GM12878 (cell line): ENCODE data around the gene EGFL8. TPM values are rescaled to one million over a fixed set of nuclear protein-coding genes. Genes with fewer than 3 reads are reported as not detected.
A peak's percentile ranks its signal among the peaks of the same experiment; 100 is the strongest.

Experiments used
- BMI1 ChIP-seq: fragments of 450-650 bp; IDR thresholded peaks from 2 replicates; pipeline ENCODE4 v1.6.1; 2016; ENCODE audit warnings: mild to moderate bottlenecking, moderate library complexity, borderline replicate concordance
- CBFB ChIP-seq: IDR thresholded peaks from 2 replicates; pipeline ENCODE4 v1.6.1; 2016; ENCODE audit warnings: antibody characterized with exemption, low read depth
- CBX3 ChIP-seq: fragments of 200-600 bp; sonication (generic); IDR thresholded peaks from 2 replicates; pipeline ENCODE4 v1.6.1; 2016; ENCODE audit warnings: low read depth, borderline replicate concordance
- EED ChIP-seq: sonication (generic); IDR thresholded peaks from 2 replicates; pipeline ENCODE4 v1.6.1; 2016; ENCODE audit warnings: antibody characterized with exemption, low read depth
- EP300 ChIP-seq, 2 experiments: fragments of 150-350 bp in 1 of 2; IDR thresholded peaks; 2 replicates each; pipeline ENCODE4 v1.6.1; 2011 to 2012; ENCODE audit warnings: low read depth in 2 of 2, low read length in 2 of 2, borderline replicate concordance in 1 of 2, improper control_type of control experiment in 1 of 2, inconsistent platforms in 1 of 2; ENCODE audit not compliant: control insufficient read depth in 1 of 2
- FOS ChIP-seq: IDR thresholded peaks from 3 replicates; pipeline ENCODE4 v1.6.1; 2011; ENCODE audit warnings: borderline replicate concordance; ENCODE audit not compliant: insufficient read length; ENCODE audit errors: extremely low read depth
- GABPA ChIP-seq: IDR thresholded peaks from 2 replicates; pipeline ENCODE4 v1.6.1; 2014; ENCODE audit warnings: antibody characterized with exemption, low read depth, mild to moderate bottlenecking, inconsistent platforms
- MTA3 ChIP-seq: IDR thresholded peaks from 2 replicates; pipeline ENCODE4 v1.6.1; 2012; ENCODE audit warnings: low read length, inconsistent platforms, borderline replicate concordance
- NFIC ChIP-seq: IDR thresholded peaks from 2 replicates; pipeline ENCODE4 v1.6.1; 2012; ENCODE audit warnings: low read depth, mild to moderate bottlenecking, inconsistent platforms, low read length, moderate library complexity
- NFYA ChIP-seq: IDR thresholded peaks from 2 replicates; pipeline ENCODE4 v1.6.1; 2011; ENCODE audit warnings: low read depth, mild to moderate bottlenecking, low read length, improper control_type of control experiment, borderline replicate concordance
- POLR2A ChIP-seq: IDR thresholded peaks from 2 replicates; pipeline ENCODE4 v1.6.1; 2011; ENCODE audit warnings: low read depth, mild to moderate bottlenecking, low read length
- RCOR1 ChIP-seq: conservative IDR thresholded peaks from 2 replicates; pipeline ENCODE4 v1.6.1; 2012; ENCODE audit warnings: low read depth, low read length, improper control_type of control experiment
- SPI1 ChIP-seq: IDR thresholded peaks from 2 replicates; pipeline ENCODE4 v1.6.1; 2011; ENCODE audit warnings: low read depth, mild to moderate bottlenecking, low read length, moderate library complexity, borderline replicate concordance; ENCODE audit not compliant: insufficient read depth
- TBL1XR1 ChIP-seq: IDR thresholded peaks from 2 replicates; pipeline ENCODE4 v1.6.1; 2012; ENCODE audit warnings: low read depth, low read length, improper control_type of control experiment
- ZBED1 ChIP-seq: IDR thresholded peaks from 2 replicates; pipeline ENCODE4 v1.6.1; 2016; ENCODE audit warnings: borderline replicate concordance
- ZSCAN29 ChIP-seq: fragments of 450-650 bp; IDR thresholded peaks from 2 replicates; pipeline ENCODE4 v1.6.1; 2017; ENCODE audit warnings: mild to moderate bottlenecking, moderate library complexity
- polyA plus RNA-seq, 11 experiments: library from polyadenylated mRNA; depleted of rRNA in 4 of 11; unstranded in 6 of 11; stranded (reverse) in 5 of 11; fragments of >200 nt; fragmentation: Nextera tagmentation in 4 of 11; fragmentation: Illumina TruSeq in 1 of 11; extraction: Ambion mirVana in 4 of 11; extraction: Trizol in 1 of 11; gene quantifications; 1 replicate in 1 of 11; 2 replicates in 10 of 11; pipeline versions ENCODE4 v1.2.1 to v1.2.3, GENCODE V29; 2011 to 2016; ENCODE audit warnings: inconsistent platforms in 2 of 11, missing spikeins in 2 of 11, low read depth in 1 of 11
- total RNA-seq, 4 experiments: library from RNA; depleted of rRNA in 3 of 4; stranded (reverse); fragments of >200 nt in 3 of 4; fragmentation: Illumina TruSeq in 1 of 4; extraction: Trizol in 1 of 4; gene quantifications; 2 replicates each; pipeline versions ENCODE4 v1.2.1 to v1.2.3, GENCODE V29; 2013 to 2021
- TF ChIP-seq, protein P1 (sequence below): fragments of 450-650 bp; IDR thresholded peaks from 2 replicates; pipeline ENCODE4 v1.6.1; 2017; ENCODE audit warnings: low read depth, mild to moderate bottlenecking, moderate library complexity
- TF ChIP-seq, protein P2 (sequence below): IDR thresholded peaks from 2 replicates; pipeline ENCODE4 v1.6.1; 2012; ENCODE audit warnings: low read depth, low read length, improper control_type of control experiment
- TF ChIP-seq, protein P3 (sequence below): fragments of 450-650 bp; IDR thresholded peaks from 2 replicates; pipeline ENCODE4 v1.6.1; 2014; ENCODE audit warnings: mild to moderate bottlenecking
- TF ChIP-seq, protein P4 (sequence below): fragments of 450-650 bp; IDR thresholded peaks from 2 replicates; pipeline ENCODE4 v1.6.1; 2018; ENCODE audit warnings: borderline replicate concordance, mild to moderate bottlenecking; ENCODE audit not compliant: partially characterized antibody
- TF ChIP-seq, protein P5 (sequence below): fragments of 450-650 bp; formaldehyde crosslinking; IDR thresholded peaks from 2 replicates; pipeline ENCODE4 v1.4.0; 2020; ENCODE audit warnings: mild to moderate bottlenecking, moderate library complexity

EGFL8 gene
- total and polyA plus RNA-seq, 10 of the 15 experiments (the other 5 are each of a cell fraction or from before 2014, with no cell fraction given): 0.07 to 3.5 (median 1.4) TPM

GRCh38 chr6:32190054-32190851 lies 25.9 kb downstream of the EGFL8 start, which contains the start of gene PBX2 (continued):
- TF ChIP-seq, protein P1, sequence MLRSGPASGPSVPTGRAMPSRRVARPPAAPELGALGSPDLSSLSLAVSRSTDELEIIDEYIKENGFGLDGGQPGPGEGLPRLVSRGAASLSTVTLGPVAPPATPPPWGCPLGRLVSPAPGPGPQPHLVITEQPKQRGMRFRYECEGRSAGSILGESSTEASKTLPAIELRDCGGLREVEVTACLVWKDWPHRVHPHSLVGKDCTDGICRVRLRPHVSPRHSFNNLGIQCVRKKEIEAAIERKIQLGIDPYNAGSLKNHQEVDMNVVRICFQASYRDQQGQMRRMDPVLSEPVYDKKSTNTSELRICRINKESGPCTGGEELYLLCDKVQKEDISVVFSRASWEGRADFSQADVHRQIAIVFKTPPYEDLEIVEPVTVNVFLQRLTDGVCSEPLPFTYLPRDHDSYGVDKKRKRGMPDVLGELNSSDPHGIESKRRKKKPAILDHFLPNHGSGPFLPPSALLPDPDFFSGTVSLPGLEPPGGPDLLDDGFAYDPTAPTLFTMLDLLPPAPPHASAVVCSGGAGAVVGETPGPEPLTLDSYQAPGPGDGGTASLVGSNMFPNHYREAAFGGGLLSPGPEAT: peak; percentile 88
- TF ChIP-seq MTA3 (no peak), EP300 (IDR thresholded peaks at IDR 0.05; ENCODE audit: borderline replicate concordance in 1 of 2, control insufficient read depth in 1 of 2, low read depth in 2 of 2, low read length in 2 of 2) (peak; percentile 22 to 27; a peak in 2 of 4 replicates), SPI1 (peak; percentile 93), BMI1 (peak; percentile 45; the same call in 1 of the 2 replicates), CBFB (0 out of 2 replicates have a peak, but pooled peaks have one; percentile 40), EED (peak; percentile 81), TBL1XR1 (no peak; the same call in 1 of the 2 replicates), CBX3 (no peak), RCOR1 (no peak), POLR2A (peak; percentile 70), ZBED1 (no peak; the same call in 1 of the 2 replicates), ZSCAN29 (no peak), NFYA (no peak), NFIC (no peak), GABPA (no peak), FOS (no peak)
- TF ChIP-seq, protein P2, sequence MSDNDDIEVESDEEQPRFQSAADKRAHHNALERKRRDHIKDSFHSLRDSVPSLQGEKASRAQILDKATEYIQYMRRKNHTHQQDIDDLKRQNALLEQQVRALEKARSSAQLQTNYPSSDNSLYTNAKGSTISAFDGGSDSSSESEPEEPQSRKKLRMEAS: 0 out of 2 replicates have a peak, but pooled peaks have one; percentile 12
- TF ChIP-seq, protein P3, sequence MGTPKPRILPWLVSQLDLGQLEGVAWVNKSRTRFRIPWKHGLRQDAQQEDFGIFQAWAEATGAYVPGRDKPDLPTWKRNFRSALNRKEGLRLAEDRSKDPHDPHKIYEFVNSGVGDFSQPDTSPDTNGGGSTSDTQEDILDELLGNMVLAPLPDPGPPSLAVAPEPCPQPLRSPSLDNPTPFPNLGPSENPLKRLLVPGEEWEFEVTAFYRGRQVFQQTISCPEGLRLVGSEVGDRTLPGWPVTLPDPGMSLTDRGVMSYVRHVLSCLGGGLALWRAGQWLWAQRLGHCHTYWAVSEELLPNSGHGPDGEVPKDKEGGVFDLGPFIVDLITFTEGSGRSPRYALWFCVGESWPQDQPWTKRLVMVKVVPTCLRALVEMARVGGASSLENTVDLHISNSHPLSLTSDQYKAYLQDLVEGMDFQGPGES: no peak
- TF ChIP-seq, protein P4, sequence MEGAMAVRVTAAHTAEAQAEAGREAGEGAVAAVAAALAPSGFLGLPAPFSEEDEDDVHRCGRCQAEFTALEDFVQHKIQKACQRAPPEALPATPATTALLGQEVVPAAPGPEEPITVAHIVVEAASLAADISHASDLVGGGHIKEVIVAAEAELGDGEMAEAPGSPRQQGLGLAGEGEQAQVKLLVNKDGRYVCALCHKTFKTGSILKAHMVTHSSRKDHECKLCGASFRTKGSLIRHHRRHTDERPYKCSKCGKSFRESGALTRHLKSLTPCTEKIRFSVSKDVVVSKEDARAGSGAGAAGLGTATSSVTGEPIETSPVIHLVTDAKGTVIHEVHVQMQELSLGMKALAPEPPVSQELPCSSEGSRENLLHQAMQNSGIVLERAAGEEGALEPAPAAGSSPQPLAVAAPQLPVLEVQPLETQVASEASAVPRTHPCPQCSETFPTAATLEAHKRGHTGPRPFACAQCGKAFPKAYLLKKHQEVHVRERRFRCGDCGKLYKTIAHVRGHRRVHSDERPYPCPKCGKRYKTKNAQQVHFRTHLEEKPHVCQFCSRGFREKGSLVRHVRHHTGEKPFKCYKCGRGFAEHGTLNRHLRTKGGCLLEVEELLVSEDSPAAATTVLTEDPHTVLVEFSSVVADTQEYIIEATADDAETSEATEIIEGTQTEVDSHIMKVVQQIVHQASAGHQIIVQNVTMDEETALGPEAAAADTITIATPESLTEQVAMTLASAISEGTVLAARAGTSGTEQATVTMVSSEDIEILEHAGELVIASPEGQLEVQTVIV: peak; percentile 71
- TF ChIP-seq, protein P5, sequence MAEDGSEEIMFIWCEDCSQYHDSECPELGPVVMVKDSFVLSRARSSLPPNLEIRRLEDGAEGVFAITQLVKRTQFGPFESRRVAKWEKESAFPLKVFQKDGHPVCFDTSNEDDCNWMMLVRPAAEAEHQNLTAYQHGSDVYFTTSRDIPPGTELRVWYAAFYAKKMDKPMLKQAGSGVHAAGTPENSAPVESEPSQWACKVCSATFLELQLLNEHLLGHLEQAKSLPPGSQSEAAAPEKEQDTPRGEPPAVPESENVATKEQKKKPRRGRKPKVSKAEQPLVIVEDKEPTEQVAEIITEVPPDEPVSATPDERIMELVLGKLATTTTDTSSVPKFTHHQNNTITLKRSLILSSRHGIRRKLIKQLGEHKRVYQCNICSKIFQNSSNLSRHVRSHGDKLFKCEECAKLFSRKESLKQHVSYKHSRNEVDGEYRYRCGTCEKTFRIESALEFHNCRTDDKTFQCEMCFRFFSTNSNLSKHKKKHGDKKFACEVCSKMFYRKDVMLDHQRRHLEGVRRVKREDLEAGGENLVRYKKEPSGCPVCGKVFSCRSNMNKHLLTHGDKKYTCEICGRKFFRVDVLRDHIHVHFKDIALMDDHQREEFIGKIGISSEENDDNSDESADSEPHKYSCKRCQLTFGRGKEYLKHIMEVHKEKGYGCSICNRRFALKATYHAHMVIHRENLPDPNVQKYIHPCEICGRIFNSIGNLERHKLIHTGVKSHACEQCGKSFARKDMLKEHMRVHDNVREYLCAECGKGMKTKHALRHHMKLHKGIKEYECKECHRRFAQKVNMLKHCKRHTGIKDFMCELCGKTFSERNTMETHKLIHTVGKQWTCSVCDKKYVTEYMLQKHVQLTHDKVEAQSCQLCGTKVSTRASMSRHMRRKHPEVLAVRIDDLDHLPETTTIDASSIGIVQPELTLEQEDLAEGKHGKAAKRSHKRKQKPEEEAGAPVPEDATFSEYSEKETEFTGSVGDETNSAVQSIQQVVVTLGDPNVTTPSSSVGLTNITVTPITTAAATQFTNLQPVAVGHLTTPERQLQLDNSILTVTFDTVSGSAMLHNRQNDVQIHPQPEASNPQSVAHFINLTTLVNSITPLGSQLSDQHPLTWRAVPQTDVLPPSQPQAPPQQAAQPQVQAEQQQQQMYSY: no peak
